Measurements from ENCODE around the gene AGAP1. TPM values are rescaled to one million over a fixed set of nuclear protein-coding genes. Genes with fewer than 3 reads are reported as not detected.

AGAP1 gene
- total RNA-seq, 2 experiments from 2014 or later: not detected

DNA sequence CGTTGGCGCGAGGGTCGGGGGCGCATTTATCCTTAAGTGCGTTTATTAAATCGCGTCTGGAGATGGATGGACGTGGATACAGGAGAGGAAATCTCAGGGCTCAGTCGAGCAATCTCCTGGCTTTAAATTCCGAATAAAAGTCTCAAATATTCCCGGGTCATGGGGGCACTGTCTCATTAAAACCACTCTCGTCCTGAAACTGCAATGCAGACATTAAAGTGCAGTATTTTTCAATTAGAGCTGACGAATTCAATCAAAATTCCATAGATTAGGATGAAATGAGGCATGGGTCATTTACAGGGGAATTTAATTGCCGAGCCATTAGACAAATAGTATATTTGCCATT is 685.0 kb downstream of the AGAP1 start:
- H3K9me3 ChIP-seq (ENCODE audit: low read length): no peaks in the 10 kb centered on the region
- POLR2A ChIA-PET: no interaction called here
- TF ChIP-seq EZH2phosphoT487 (IDR thresholded peaks at IDR 0.05; ENCODE audit: borderline replicate concordance, low read depth, low read length): no peak
- TF ChIP-seq, protein P1, sequence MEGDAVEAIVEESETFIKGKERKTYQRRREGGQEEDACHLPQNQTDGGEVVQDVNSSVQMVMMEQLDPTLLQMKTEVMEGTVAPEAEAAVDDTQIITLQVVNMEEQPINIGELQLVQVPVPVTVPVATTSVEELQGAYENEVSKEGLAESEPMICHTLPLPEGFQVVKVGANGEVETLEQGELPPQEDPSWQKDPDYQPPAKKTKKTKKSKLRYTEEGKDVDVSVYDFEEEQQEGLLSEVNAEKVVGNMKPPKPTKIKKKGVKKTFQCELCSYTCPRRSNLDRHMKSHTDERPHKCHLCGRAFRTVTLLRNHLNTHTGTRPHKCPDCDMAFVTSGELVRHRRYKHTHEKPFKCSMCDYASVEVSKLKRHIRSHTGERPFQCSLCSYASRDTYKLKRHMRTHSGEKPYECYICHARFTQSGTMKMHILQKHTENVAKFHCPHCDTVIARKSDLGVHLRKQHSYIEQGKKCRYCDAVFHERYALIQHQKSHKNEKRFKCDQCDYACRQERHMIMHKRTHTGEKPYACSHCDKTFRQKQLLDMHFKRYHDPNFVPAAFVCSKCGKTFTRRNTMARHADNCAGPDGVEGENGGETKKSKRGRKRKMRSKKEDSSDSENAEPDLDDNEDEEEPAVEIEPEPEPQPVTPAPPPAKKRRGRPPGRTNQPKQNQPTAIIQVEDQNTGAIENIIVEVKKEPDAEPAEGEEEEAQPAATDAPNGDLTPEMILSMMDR (conservative IDR thresholded peaks at IDR 0.05; ENCODE audit: low read length): no peak
- no peak overlapping the region for H3K4me2 ChIP-seq (ENCODE audit: low read length)
- BruUV-seq (replicated peaks): no TSS peak
- H3K4me1 ChIP-seq (ENCODE audit: insufficient read depth, low read length, poor library complexity, severe bottlenecking): no peaks in the 10 kb centered on the region
- H2AFZ ChIP-seq (ENCODE audit: low read length): no peak overlapping the region
- intact Hi-C loops (cut with micrococcal nuclease; ENCODE audit: unreplicated experiment): no loop called here
- H3K79me2 ChIP-seq (ENCODE audit: insufficient read depth, low read depth, low read length): no peaks in the 10 kb centered on the region
- no peaks in the 10 kb centered on the region for H3K9me2 ChIP-seq (ENCODE audit: insufficient read depth, low read length)
- H3K4me3 ChIP-seq (ENCODE audit: low read depth, low read length, poor library complexity, severe bottlenecking): no peak overlapping the region
- DNase-seq (ENCODE audit: low spot score): no peak
- no peaks in the 10 kb centered on the region for H3K36me3 ChIP-seq (ENCODE audit: insufficient read depth, low read length)
- H4K20me1 ChIP-seq (ENCODE audit: insufficient read depth, low read length): no peaks in the 10 kb centered on the region
- CTCF ChIA-PET (ENCODE audit: unreplicated experiment): no interaction called here
- no peak overlapping the region for H3K27ac ChIP-seq (ENCODE audit: low read depth, low read length, poor library complexity, severe bottlenecking)

GRCh38 chr2:236179236-236180075 is 685.6 kb downstream of the AGAP1 start:
- intact Hi-C loops (cut with micrococcal nuclease; ENCODE audit: unreplicated experiment): loop anchor here (2.0 kb wide), 1 partner anchor 413 kb away; no protein-coding TSS in a partner anchor
- Histone ChIP-seq H3K27ac (ENCODE audit: low read depth, low read length, poor library complexity, severe bottlenecking) (no peak overlapping the region), H3K4me3 (ENCODE audit: low read depth, low read length, poor library complexity, severe bottlenecking) (no peak overlapping the region), H3K9me2 (ENCODE audit: insufficient read depth, low read length) (no peaks in the 10 kb centered on the region), H3K79me2 (ENCODE audit: insufficient read depth, low read depth, low read length) (no peaks in the 10 kb centered on the region), H3K9me3 (ENCODE audit: low read length) (no peaks in the 10 kb centered on the region), H3K36me3 (ENCODE audit: insufficient read depth, low read length) (no peaks in the 10 kb centered on the region), H4K20me1 (ENCODE audit: insufficient read depth, low read length) (no peaks in the 10 kb centered on the region), H3K4me1 (ENCODE audit: insufficient read depth, low read length, poor library complexity, severe bottlenecking) (no peaks in the 10 kb centered on the region), H3K4me2 (ENCODE audit: low read length) (no peak overlapping the region), H2AFZ (ENCODE audit: low read length) (no peak overlapping the region)
- BruUV-seq (replicated peaks): no TSS peak
- CTCF ChIA-PET (ENCODE audit: unreplicated experiment): interaction anchor here (0.6 kb wide), 1 partner anchor 414 kb away, joined by 5 read pairs; no protein-coding TSS in a partner anchor
- TF ChIP-seq, protein P1 (conservative IDR thresholded peaks at IDR 0.05; ENCODE audit: low read length): no peak
- no peak for TF ChIP-seq EZH2phosphoT487 (IDR thresholded peaks at IDR 0.05; ENCODE audit: borderline replicate concordance, low read depth, low read length)
- POLR2A ChIA-PET: interaction anchor here (1.0 kb wide), 1 partner anchor 223 kb away, joined by 3 read pairs; no protein-coding TSS in a partner anchor
- no peak for DNase-seq (ENCODE audit: low spot score)

Data from OCI-LY7 (cell line).